Activated CD8-positive, alpha-beta T cell treated with anti-CD3 and anti-CD28 coated beads, Interleukin-2, amount 10 ng/mL, durations not matched to agents 7 days and 5 days (primary cell): ENCODE results near the gene PPP2R3B. TPM values are rescaled to one million over a fixed set of nuclear protein-coding genes. Genes with fewer than 3 reads are reported as not detected.

ENCODE experiments used
- ATAC-seq: fragments of 150-1000 bp; cut with Tn5 transposase; one replicate; pipeline ENCODE4 v1.10.0; 2021; ENCODE audit warnings: moderate library complexity
- CTCF ChIA-PET: fragments of 350-600 bp; sonication (Branson Sonifier 250); formaldehyde crosslinking; loops from one replicate; lab custom pipeline; 2021; ENCODE audit warnings: antibody characterized with exemption; lab: Charles Lee
- POLR2A ChIA-PET: fragments of 350-600 bp; sonication (Branson Sonifier 250); formaldehyde crosslinking; loops from one replicate; lab custom pipeline; 2021; ENCODE audit warnings: antibody characterized with exemption; lab: Charles Lee
- DNase-seq: peaks from one replicate; pipeline ENCODE4 v3.0.0-alpha.2; 2020
- H3K27ac Mint-ChIP-seq: one replicate; pipeline ENCODE4 v1.8.0; 2021; ENCODE audit warnings: mild to moderate bottlenecking, mixed read lengths
- H3K27me3 Mint-ChIP-seq: one replicate; pipeline ENCODE4 v1.8.0; 2021; ENCODE audit warnings: low read depth, mixed read lengths
- H3K36me3 Mint-ChIP-seq: one replicate; pipeline ENCODE4 v1.8.0; 2021; ENCODE audit warnings: low read depth, mixed read lengths
- H3K4me1 Mint-ChIP-seq: one replicate; pipeline ENCODE4 v1.8.0; 2021; ENCODE audit warnings: low read depth, mixed read lengths
- H3K4me3 Mint-ChIP-seq: one replicate; pipeline ENCODE4 v1.8.0; 2021; ENCODE audit warnings: mild to moderate bottlenecking, mixed read lengths
- H3K9me3 Mint-ChIP-seq: one replicate; pipeline ENCODE4 v1.8.0; 2022; ENCODE audit warnings: mixed read lengths; ENCODE audit not compliant: insufficient read depth
- total RNA-seq, 2 experiments: library from RNA; stranded (reverse); gene quantifications; one replicate each; pipeline ENCODE4 v1.2.3, GENCODE V29; 2021

Gene PPP2R3B
- total RNA-seq, 2 experiments from 2014 or later = 41.8 to 44.6 TPM

GRCh38 chrX:285076-285677 lies 101.5 kb downstream of the PPP2R3B start:
- DNase-seq = no peak
- peaks cover 46% of the 10 kb centered on the region for H3K36me3 Mint-ChIP-seq
- CTCF ChIA-PET = no interaction called here
- no peak overlapping the region for H3K27ac Mint-ChIP-seq
- H3K4me1 Mint-ChIP-seq = peaks cover 31% of the 10 kb centered on the region
- POLR2A ChIA-PET = no interaction called here
- H3K9me3 Mint-ChIP-seq = no peaks in the 10 kb centered on the region
- H3K27me3 Mint-ChIP-seq = no peaks in the 10 kb centered on the region
- H3K4me3 Mint-ChIP-seq = peak overlapping the region; percentile 22
- no peak for ATAC-seq

Other genes starting within 250 kb of the PPP2R3B start
- gene PLCXD1, start 105.5 kb downstream of the PPP2R3B start, total RNA-seq = 10 to 100 TPM; 44.5 to 50.2 TPM
- gene GTPBP6, start 68.1 kb downstream of the PPP2R3B start, total RNA-seq = 10 to 100 TPM; 55.7 to 59.9 TPM
- gene SHOX, start 243.9 kb upstream of the PPP2R3B start, total RNA-seq = not detected